ENCODE data around the gene SLC25A13.

SLC25A13 gene

DNA sequence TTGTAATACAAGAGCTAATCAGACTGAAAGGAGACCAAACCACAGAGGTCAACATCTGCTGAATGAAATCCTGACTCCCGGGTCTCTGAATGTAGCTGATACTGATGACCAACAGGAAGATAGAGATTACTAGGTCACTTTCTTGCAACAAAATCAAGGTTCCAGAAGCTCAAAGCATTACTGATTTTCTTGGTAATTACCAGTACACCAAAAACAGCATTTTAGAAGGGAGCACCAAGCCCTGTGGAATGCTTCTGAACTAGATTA, 177.7 kb downstream of the SLC25A13 start:
- DNase-seq, result no peak

DNA sequence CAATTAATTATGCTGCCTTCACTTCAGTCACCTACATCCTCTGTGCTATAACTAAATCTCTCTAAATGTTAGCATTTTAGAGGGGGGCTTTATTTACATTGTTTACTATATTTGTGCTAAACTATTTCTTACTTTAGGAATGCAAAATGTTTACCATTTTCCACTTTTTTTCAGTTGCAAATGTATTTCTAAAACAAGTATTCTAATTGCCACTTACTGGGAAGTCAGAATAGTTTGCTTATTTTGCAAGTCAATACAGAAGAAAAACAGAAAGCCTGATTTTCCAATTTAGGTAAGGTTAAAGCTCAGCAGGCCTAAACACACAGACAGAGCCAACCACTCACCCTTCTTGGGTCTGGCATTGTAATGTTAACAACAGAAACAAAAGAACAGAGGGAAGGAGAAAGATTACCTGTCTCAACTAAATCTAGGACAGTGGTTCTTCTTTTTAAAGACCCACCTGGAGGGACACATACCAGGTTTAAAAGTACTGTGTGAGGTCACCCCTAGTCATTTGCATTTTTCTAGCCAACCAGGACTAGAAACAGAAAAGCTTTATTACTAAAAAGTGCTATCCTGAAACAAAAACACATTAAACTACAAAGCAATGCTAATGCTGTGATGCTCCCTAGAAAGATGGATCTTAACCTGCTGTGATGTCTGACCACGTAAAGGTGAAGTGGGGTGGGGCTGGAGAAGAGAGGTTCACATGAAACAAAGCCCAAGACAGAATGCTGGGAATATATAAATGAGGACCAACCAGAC, 178.2 kb downstream of the SLC25A13 start:
- DNase-seq, result no peak

DNA sequence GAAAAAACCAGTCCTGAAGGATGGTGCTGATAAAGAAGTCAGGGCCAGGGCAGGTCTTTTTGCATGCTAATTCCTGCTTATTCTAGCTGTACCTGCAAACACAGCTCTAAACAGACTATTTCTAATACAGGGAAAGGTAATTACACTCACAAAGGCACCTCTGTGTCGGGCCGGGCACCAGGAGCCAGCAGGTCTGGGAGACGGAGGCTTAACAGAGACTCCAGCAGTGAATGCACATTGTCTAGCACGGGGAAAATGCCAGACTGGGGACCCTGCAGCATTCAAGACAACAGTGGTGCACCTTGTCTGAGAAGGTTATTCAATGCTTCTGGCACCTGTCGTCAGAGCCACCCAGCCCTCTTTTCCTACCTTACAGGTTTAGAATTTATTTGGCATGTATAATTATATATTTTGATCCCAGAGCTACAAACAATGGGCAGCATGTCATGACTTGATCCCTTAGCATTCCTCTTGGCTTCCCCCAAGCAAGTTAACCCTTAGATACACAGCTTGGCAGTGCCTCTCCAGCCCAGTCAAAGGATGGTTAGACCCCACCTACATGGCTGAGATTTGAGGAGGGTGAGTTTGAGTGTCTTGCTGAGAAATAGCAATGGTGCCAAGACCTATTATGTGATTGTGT, 185.2 kb downstream of the SLC25A13 start:
- DNase-seq, result no peak

DNA sequence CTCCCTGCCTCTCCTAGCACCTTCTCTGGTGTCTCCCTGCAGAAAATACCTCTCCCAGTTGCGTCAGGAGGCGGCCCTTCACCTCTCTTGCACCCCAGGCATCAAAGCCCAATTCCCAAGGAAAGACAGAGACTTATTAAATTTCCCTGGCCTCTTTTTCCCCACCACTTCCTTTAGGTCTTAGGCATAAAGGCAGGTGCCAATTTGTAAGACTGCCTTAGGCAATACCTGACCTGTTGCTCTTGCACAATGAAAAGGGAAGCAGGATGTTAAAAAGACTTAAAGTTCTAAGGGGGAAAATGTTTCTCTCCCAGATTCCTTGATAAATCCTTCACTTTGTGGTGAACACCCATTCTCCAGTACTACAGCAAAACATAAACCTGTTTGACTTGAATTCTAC, 186.7 kb downstream of the SLC25A13 start:
- DNase-seq, result no peak

DNA sequence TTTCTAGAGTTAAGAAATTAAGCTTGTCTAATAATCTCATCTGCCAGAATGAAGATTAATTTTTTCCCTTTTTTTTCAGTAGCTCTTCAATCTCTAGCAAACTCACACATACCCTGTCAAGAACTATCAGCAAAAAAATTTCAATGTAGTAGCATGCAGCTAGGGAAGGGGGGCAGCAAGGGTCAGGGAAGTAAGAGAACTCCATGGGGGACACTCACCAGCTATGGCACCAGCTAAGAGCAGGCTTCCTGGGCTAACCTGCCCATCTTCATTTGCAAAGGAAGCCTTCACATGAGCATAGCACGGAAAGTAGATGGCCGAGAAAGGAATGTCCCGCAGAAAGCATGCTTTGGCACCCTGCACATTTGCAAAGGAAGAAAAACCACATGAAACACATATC, 190.4 kb downstream of the SLC25A13 start:
- DNase-seq, result no peak

DNA sequence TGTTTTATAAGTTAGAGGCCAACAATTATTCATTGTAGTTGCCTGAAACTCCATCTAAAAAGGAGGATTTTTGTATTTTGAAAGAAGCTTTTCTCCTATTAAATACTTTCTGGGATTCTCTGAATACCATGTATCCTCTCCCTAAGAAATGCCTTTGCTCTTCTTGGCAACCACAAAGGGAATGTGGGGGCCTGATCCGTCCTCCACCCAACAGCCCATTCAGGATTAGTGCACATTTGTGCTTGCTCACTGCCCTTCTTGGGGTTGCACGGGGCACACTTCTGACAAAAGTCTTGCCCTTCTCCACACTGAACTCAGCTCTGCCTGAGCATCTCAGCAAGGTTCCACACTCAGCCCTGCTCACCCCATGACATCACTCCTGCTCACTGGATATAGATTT, 194.2 kb downstream of the SLC25A13 start:
- DNase-seq, result peak; percentile 7

DNA sequence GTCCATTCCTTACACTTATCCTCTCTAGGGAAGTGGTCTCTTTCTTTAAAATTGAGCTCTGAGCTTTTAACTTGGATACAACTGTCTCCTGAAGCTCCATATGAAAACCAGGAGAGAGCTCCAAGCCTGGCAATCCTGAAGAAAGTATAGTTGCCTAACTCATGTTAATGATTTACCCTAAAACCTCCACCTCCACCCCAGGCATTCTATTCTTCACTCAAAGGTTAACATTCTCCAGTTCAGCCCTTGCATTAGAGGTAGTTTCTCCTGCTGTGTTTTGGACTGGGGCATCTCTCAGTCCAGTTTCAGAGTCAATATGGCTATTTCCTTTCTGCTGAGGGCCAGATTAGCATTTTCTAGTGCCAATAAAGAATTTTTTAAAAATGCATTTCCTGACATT, 195.5 kb downstream of the SLC25A13 start:
- DNase-seq, result no peak

DNA sequence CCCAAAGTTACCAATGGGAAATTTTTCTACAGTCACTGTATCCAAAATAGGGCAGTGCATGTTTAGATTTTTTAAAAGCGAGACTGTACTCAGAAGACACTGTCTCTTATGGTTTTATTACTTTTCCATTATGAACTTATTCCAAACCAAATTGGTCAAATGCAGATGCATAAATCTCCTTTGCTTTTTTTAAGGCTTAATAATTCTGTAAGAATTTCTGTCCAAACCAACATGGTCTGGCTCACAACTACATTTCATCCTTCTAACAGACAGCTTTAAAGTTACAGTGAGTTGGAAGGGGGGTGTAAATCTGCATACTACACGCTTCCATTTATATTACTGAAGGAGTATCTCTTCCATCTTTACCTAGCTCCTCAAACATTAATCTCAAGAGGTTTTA, 199.2 kb downstream of the SLC25A13 start:
- DNase-seq, result peak; percentile 59

DNA sequence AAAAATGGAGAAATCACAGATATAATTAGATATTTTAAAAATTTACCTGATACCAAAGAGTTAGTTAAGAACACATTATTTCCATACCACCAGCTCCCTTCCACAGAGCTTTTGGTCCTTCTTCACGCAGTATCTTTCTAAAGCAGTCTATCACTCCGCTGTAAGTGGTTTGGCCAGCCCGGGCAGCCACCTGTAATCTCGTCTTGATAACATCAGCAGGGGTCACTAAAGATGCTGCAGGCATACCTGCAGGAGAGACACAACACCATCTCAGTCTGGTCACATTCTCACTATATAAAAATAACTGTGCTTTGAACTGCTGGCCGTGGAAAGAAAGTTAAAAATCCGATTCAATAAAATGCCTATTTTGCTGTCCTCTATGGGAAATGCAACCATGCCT, 200.1 kb downstream of the SLC25A13 start:
- no peak for DNase-seq

DNA sequence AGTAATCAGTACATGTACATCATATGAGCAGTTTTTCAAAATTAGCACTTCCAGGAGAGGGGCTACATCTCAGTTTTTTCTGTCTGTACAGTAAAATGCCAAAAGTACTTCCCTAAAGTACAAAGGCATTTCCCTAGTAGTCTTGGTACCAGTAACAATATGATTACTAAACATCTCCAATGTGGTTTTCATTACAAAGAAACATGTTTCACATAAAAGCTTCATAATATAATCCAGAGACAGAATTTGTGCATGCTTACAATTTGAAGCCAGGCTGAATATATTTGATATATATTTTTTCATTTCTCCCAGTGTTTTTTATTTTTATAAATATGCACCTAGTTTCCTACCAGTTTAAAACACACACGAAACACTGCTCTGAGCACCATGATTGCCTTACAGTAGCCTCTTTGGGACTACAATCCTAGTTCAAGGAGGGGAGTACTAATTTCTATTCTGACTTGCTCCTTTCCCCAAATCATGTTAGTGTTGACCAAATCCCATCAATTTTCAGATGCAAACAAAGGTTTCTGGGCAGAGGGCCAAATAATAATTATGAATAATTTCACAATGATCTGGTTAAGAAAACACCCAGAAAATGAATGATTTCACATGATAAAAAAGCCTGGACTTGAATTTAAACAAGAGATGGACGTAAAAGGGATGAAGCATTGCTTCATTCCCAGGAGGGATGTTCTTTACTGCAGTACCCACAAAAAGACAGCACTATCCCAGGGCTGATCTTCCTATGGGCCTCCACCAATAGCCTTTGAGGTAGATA, 201.3 kb downstream of the SLC25A13 start:
- peak; percentile 7 for DNase-seq

DNA sequence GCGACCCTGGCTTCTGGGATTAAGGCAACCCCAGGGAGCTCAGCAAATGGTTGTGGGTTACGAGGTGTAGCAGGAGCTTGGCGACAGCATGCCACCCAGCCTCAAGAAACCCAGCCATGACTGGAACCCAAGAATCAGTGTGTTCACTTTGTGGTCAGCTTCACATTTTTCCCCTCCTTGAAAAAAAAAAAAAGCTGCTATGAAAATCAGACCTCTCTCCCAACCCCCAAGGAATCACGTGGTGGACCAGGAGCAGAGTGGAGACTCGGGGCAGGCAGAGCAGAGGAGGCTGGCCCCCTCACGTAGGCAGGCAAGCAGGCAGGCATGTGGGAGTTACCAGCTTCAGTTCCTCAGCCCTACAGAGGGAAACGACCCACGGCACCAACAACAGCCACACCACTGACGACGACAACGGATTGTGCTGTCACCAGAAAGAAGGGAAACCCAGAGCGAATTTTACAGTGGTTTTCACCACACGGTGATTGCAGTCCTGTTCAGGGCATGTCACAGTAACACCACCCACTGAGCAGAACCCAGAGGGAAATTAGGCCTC, 203.4 kb downstream of the SLC25A13 start:
- DNase-seq, result peak; percentile 46

DNA sequence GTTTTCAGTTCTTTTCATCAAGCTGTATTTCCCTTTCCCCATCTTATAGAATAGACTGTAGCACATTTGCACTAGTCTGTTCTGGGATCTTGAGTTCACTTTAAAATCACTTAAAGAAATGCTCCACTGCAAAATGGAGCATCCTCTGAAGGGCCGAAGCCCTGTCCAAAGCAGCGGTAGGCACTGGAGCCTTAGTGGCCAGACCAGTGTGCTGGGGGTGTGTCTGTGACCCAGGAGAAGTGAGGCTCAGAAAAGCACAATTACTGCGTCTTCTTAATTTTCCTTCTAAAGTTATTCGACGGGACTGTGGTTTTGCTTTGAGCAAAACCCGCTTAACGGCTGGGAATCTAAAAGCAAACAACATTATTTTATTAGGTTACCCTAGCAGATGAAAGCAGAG, 205.7 kb downstream of the SLC25A13 start:
- no peak for DNase-seq

DNA sequence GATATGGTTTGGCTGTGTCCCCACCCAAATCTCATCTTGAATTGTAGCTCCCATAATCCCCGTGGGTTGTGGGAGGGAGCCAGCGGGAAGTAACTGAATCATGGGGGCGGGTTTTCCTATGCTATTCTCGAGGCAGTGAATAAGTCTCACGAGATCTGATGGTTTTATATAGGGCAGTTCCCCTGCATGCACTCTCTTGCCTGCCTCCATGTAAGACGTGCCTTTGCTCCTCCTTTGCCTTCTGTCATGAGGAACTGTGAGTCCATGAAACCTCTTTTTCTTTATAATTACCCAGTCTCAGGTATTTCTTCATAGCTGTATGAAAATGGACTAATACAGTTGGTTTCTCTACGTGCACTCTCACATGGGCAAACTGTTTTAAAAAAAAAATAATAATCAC, 207.7 kb downstream of the SLC25A13 start:
- no peak for DNase-seq

DNA sequence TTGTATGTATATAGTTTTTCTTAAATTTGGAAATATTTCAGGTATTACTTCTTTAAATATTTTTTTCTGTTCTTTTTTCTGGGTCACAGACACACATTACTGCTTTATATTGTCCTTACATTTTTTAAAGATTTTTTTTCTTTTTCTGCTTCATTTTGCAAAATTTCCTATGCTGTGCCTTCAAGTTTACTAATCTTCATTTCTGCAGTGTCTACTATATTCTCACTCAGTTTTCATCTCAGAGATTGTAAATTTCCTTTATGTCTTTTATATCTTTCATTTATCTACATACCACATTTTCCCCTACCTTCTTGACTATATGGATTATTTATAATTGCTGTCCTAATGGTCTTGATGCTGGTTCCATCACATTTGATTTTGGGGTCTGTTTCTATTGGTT, 210.5 kb downstream of the SLC25A13 start:
- DNase-seq, result no peak

DNA sequence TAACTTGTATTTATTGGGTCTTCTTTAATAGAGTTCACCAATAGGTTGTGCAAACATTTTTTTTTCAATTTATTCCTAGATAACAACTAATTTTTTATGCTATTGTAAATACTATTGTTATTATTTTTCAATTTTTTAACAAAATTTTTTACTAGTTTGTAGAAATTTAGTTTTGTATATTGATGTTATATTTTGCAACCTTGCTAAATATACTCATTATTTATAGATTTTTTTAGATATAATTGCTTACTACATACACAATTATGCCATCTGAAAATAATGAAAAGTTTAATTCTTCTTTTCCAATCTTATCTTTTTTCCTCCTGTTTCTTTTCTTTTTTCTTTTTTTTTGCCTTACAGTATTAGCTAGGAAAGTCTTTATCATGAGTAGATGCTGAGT, 216.9 kb downstream of the SLC25A13 start:
- no peak for DNase-seq

DNA sequence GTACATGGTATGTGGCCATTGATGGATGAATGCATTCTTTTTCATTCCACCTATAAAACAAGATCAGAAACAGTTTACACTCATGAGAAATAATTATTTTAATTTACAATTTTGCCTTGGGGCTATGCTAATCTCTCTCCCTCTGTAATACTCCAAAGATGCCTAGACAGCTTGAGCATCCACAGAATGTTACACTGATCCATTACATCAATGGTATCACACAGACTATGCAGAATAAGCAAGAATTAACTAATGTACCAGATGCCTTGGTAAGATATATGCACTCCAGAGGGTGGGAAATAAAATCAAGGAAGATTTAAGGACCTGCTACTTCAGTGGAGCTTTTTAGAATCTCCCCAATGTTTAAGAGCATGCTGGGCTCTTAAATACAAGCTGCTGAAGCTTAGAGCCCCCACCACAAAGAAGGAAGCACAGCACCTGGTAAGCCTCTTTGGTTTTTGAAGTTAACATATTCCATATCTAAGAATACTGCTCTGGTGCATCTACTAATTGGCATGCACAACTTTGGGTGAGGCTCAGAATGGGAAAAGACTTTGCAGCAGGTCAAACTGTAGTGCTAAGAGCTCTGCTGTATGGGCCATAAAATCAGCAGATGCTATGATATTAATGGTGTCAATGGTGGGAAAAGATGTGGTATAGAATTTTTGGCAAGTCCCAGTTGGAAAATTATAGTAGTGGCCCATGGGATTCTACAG, 219.6 kb downstream of the SLC25A13 start:
- no peak for DNase-seq

DNA sequence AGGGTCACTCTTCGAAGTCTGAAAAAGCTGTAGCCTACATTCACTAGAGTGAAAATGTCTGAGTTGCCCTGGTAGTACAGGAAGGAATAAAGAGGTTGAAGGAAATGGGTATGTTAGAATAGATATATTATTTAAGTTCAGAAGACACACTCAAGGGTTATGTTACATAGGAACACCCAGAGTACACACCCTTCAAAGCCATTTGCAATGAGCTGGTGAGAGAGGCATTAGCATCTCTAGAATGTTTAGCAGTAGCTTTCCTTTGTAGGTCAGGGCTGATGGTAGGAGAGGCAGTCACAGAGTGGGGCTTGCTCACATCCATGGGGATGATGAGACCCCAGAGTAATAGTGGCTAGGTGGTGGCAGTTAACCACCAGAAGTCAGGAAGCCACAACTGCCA, 221.2 kb downstream of the SLC25A13 start:
- no peak for DNase-seq

DNA sequence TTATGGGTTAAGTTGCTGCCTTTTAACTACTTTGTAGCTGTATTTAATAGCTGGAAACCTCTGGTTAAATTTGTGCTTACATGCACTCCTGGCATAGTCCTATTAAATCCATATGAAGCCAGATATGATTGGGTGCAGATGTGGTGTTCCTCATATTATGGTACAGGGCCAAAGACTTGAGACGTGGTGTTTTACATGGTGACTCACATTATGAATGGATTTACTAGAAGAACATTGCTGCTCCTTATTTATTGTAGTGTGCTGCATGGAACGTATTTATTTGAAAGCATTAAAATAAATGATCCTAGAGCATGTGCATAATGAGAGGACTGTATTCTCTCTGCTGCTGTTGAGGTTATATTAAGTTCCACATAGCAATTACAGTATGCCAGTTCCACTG, 224.1 kb downstream of the SLC25A13 start:
- peak; percentile 88 for DNase-seq

DNA sequence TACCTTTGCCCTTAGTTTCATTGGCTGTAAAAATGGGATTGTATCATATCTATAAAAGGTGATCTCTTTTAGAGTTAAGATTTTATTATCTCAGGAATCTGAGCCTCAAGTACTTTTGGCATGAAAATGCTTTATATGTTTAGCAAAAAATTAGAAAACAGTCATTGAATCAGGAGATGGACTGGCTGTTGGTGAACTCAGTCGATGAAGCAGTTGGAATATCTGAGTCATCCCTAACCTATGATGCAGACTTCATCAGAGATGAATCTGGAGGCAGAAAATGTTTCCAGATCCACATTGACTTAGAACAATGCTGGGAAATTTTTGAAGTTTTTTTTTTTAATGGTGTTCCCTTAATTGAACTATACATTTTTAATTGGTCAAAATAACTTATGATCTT, 228.5 kb downstream of the SLC25A13 start:
- DNase-seq, result peak; percentile 85

DNA sequence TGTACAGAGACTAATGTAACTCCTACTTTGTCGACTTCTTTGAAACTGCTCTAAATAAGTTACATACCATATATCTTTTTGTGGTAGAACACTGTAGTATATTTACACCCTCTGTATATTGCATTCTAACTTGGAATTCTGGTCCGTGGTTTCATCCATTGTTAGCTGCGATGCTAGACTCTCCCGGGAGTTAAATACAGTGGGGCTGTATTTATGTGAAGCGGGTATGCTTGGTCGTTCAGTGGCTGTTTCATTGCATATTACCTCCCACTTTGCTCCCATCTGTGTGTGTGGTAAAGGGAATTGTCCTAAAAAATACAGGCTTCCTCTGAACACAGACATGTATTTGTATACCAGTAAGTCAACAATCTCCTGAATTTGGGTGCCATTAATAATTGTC, 231.1 kb downstream of the SLC25A13 start:
- DNase-seq, result no peak

DNA sequence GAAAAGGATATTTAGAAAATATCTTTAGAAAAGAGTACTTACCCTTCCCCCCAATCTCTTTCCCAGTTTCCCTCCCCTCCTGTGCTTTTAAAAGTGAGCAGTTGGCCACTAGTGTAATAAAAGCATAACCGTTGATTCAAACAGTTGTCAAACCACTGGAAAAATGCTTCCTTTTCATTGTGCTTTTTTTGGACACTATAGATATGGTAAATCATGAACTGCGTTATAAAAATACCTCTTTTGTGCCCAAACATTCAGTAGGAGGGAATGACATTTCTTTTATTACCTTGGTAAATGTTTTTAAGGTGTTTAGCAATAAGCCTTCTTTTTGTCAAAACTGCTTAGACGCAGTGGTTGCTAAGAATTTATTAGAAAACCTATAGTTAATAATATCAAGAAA, 232.4 kb downstream of the SLC25A13 start:
- no peak for DNase-seq

DNA sequence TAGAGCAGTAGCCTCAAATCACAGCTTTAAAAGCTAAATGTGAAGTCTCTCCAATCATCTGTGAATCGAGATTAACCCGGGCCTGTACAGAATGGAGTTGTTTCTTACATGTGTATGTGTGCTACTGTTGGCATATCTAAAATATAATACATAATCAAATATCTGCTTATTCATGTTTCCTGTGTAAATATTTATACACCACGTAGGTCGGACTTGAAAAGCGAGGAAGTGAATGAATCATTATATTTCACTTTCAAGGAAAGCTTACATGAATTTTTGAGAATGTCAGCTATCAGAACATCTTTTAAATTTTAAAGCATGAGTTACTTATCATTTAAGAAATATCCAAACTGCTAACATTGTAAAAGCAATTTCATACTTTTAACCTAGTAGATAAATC, 233.3 kb downstream of the SLC25A13 start:
- no peak for DNase-seq

DNA sequence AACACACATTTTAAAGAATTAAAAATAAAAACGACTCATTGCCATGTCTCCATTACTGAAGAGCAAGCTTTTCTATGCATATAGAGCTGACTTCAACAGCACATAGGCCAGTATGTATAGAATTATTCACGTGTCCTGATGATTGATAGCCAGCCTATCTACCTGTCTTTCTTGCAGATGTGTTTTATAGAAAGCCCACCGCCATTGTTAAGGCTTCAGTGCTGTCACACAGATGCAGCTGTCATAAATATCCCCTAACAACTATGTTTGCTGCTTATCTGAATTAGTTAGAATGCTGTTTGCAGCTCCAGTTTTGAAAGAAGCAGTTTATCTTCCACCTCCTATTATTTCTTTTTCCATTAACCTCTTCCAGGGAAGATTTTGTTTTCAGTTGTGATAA, 235.9 kb downstream of the SLC25A13 start:
- no peak for DNase-seq

All from fibroblast of upper back skin (primary cell).